GM21390 (cell line): ENCODE measurements around the gene NFATC2.

Experiments used
- ATAC-seq: cut with Tn5 transposase; IDR thresholded peaks from one replicate; pipeline ENCODE4 v1.9.1; 2021; ENCODE audit not compliant: unreplicated experiment

Gene NFATC2

DNA sequence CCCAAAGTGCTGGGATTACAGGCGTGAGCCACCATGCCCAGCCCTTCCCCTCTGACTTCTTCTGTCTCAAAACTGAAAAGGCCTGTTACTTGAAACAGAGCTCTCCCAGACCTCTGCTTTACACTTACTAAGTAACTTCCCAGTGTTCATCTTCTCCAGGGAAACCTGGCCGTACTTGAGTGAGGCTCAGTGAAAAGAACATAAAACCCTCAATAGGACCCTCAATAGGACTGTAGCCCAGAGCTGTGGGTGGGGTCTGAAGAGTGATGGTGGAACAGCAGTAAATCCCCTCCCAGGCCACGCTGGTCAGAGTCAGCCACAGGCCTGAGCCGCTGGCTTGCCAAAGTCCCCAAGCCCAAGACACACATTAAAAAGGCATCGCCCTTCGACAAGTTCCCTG lies 145.4 kb downstream of the NFATC2 start:
- no peak for ATAC-seq

DNA sequence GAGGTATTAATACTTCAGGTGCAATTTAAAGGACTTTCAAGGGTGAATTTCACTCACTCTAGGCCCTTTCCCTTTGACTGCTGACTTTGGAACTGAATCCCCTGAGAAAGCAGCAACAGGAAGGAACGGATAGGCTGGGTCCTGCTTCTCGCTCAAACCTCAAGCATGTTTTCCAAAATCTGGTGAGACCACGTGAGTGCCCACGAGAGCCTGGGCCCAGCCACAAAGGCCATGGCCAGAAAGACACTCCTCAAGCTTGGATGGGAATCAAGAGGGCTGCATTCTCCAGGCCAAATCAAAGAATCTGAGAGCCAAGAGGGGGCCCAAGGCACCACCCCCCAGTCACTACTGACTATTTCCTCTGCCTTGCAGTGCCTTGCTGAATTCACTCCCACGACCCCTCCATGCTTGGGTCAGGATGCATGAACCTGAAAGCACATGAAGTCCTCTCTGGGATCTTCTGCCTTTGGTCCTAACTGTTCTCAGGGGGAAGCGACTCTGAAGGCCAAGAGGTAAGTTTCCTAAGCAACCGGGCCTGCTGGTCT lies 146.1 kb downstream of the NFATC2 start:
- ATAC-seq = no peak

DNA sequence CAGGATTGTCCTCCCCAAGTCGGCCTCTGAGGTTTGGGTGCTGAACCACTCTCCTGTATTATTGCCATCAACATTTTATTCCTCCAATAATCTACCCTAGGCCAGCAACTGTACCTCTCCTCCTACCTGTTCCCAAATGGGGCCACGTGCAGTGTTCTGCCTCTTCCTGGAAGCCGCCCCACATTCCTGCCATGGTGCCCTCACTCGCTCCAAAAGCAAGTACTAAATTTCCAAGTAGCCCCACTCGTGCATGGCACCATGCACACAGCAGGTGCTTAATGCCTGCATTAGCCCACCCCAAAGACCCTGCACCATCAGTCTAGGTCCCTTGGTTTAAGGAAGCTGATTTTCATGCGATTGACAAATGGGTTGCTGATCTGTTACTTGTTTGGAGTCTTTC lies 147.8 kb downstream of the NFATC2 start:
- no peak for ATAC-seq

DNA sequence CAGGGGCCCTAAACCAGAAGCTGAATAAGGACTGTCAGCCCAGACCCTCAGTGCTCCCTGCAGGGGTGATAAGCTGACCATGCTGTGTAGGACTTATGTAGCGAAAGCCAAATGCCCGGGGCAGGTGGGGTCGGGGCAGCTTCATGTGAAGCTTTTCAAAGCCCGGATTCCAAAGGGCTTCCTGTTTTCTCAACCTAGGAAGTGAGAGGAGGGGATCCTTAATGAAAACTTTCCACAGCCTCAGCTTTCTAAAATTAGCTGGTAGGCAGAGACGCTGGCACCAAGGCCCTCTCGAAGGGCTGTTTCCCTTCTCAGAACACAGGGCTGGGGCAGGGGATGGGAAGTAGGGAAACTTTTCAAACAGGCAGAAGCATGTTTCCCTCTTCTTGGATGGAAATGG lies 148.9 kb downstream of the NFATC2 start:
- no peak for ATAC-seq

DNA sequence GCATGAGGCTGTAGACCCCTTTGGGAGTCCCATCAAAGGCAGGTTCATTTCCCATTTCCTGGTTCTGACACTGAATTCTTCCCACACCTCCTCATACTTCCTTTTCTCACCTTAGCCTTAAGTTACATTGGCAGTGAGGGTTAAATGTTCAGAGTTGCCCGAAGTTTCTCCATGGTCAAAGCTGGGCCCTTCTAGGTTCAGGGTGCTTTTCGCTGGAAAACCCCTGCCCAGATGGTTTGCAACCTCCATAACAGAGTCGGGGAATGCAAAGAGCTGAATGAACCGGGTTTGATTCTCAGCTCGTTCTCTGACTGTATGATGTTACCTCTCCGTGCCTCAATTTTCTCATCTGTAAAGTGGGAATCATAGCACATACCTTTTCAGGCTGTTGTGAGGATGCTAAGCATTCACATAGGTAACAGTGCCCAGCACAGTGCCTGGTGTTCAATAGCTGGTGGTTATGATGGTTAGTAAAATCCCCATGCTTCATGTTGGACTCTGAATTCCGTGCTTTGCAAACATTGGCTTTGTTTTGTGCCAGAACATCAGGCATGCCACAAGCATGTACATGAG lies 149.8 kb downstream of the NFATC2 start:
- no peak for ATAC-seq

DNA sequence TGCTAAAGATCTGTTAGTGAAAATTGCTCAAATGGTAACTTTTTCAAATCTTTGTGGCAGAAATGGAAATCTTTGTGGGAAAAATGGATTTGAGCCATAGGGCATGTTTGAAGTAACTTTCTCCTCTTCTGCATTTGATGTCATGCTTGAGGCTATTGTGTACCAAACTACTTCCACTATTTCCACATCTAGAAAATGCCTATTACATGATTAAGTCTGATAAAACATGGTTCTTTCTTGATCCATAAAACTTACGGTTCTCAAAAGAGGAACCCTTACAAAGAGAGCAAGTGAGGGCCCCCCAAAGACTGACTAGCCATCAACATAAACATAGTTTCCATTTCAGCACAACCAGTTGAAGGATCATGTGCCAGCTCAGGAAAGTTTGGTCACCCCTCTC lies 150.6 kb downstream of the NFATC2 start:
- ATAC-seq = no peak

DNA sequence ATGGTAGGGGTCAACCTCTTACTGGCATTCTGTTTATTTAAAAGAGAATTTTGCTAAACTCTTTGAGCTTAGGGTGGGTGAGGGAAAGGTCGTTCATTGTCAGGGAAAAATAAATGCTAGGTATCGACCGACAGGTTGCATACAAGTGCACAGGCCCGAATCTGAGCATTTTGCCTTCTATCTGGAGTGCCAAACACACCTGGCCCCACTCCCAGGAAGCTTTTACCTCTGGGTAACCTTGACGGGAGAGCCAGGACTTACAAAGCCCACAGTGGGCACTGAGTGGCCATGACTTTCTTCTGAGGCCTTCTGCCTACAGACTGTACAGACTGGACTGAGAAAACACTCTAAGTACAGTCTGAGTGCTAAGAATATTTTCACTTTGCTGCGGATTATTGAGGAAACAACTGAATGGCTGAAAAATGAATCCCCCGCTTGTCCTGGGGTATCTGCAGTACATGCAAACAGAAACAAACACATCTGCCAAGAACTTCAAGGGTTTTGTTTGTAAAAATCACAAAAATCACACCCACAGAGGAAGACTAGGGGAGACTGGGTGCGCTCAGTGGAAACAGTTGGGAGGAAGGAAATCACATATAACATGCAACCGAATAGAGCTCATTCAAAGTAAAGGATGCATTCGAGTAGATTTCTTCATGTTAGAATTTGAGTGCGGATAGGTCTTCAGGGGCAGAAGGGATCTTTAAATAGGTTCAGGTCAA lies 152.8 kb downstream of the NFATC2 start:
- no peak for ATAC-seq

DNA sequence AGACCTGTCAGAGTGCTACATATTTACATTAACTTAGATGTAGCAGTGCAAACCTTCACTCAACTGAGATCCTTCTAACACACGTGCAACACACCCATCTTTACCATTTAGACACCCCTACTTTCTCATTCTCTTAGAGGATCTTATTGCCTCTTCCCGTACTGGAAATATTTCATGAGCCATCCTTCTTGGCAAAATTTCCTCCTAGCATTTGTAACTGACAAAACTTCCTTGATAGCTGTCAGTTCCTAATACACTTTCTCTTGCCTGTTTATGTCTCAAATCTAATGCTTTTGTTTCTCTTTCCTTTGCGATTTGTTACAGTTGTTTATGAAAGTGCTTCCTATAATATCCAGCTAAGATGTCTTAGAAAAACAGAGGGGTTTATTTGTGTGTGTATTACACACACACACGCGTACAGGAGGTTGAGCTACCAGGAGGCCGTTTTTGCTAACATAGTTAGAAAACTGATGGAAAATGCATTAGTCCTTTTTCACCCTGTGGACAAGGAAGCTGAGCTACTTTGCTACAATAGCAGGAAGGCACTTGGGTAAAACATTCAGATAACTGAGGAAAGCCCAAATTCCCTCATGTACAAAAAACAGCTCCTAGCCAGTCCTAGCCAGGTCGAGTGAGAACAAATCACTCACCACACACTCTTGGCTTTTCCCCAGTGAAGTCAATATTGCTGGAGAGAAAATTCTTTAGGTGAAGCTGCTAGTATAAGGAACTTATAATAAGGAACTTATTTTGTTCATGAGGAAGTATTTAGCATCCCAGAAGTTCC lies 153.6 kb downstream of the NFATC2 start:
- no peak for ATAC-seq

DNA sequence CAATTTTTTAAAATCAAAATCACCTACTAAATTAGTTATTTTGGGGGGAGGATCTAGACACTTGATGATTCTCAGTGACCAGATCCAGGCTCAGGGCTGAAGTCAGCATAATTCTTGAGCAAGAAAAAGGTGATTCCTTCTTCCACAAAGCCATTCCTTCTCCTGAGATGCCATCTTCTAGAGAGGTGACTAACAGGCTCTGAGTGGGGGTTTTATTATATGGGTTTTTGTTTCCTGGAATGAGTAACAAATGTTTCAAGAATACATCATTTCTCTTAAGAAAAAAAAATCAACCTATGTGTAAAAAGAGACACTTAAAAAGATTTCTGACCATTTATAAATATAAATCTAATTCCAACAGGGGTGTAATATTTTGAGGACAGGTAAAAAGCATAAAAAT lies 154.3 kb downstream of the NFATC2 start:
- ATAC-seq = no peak

DNA sequence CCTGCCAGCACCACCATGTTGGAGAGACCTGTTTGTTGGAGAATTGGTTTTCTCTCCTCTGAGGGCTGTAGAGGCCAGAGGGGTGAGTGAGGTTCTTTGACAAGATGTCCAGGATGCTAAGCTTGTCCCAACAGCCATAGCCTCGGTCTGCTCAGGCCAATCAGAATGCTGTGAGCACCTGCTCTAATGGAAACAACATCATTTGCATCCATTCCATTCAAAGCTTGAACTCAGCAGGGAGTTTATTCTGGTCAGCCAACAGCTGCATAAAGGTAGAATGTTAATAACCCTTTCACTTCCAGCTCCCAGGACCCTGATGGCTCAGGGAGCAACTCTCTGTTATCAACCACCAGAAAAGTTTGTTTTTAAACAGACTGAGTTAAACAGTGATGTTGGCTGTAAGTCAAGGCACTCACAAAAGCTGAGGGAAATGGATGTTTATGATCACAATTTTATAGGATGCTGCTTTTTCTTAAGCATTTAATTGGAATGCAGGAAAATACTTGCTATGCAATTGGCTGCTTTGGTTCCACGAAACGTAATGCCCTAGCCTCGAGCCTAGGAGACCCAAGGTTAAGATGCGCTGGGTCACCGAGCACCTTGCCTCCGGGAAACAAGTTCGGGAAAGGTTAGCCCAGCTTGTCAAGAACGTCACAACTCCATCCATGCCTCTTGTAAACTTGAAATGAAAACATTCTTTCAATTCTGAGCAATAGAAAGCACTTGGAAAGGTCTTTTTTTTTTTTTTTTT lies 155.2 kb downstream of the NFATC2 start:
- ATAC-seq = no peak

DNA sequence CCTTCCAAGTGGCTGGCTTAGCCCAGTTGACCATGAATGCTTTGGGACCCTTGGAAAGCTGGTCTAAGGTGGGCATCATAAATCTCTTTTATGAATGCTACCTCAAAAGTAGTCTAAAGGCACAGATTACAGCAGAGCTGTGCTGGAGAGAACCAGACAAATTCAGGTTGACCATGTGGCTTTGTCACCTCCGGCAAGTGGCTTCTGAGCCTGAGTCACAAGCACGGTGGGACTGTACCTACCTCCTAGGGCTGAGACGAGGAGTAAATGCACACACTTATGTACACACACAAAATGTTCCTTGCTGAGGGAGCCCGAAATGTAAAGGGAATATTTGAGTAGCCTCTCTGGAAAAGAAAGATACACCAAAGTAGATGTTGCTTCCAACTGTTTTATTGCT lies 155.9 kb downstream of the NFATC2 start:
- no peak for ATAC-seq

DNA sequence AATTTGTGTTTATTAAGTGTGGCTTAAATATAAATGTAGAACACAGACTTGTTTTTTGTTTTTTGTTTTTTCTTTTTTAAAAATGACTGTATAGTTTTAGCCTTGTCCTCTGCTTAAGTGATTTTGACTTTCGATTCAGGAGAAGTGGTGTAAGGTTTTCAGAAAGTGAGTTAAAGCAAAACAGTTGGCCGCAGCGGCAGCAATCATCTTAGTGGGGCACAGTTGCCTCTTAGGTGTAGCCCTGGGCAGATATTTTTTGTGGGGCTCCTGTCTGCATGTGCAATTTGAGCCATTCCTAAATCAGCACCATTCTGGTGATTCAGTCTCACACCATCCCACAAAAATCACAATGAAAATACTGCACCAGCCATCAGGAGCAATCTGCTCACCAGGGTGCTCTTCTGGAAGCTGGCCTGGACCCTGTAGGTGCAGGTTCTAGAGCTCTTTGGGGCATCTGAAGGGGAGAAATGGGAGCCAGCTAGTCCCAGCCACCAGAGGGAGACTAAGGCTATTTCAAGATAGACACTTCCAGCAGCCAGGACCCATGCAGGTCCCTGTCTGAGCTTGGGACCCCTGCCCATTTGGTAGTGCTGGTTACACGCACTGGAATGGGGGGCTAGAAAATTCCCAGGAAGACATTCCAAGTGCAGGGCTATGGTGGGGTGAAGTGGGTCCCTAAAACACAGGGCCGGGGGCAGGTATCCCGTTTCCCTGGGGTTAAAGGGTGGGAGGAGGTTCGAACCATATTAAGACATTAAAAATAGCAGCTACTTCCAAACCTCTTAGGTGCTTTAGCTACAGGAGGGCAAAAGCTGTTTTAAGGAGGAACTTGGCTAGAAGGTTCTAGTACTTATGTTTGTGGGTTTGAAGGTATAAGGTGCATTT lies 156.6 kb downstream of the NFATC2 start:
- no peak for ATAC-seq

DNA sequence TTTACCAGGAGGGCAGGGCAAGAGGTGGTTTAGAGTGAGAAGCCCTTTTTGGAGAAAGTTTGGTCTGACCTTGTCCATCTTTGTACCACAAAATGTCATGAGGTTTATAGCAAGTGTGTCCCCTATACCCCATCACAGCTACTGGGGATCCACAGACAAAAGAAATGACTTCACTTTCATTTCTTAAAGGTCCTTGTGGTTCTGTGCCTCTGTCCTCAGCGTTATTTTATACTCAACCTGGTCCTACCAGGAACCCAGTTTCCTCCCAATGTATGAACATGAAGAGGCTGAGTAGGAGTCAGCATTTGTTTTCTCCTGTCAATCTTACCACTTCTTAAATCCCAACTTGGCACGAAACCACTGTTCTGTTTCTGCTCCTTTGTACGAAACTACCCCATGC lies 157.6 kb downstream of the NFATC2 start:
- ATAC-seq = no peak

DNA sequence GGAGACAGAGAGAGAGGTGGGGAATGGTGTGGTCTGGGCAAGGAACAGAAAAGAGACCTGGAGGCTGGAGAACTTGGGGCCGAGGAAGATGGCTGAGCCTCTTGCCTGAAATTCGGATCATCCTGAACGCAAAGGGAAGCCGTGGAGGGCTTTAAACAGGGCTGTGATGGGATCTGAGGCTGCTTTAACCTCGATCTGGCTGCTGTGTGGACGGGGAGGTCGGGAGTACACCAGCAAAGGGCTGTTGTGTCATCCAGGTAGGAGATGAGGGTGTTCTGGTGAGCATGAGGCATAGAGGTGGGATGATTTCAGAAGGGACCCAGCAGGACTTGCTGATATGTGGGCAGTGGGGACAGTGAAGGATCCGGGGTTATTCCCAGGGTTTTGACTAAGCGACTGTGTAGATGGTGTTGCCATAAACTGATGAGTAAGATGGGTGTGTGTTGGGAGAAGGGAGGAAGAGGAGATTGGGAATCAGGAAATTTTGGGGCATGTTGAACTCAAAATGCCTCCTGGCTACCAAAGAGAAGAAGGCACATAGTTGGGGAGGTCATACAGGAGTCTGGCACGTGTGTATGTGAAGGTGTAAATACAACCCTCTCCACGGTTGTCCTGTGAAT lies 158.5 kb downstream of the NFATC2 start:
- ATAC-seq = no peak

DNA sequence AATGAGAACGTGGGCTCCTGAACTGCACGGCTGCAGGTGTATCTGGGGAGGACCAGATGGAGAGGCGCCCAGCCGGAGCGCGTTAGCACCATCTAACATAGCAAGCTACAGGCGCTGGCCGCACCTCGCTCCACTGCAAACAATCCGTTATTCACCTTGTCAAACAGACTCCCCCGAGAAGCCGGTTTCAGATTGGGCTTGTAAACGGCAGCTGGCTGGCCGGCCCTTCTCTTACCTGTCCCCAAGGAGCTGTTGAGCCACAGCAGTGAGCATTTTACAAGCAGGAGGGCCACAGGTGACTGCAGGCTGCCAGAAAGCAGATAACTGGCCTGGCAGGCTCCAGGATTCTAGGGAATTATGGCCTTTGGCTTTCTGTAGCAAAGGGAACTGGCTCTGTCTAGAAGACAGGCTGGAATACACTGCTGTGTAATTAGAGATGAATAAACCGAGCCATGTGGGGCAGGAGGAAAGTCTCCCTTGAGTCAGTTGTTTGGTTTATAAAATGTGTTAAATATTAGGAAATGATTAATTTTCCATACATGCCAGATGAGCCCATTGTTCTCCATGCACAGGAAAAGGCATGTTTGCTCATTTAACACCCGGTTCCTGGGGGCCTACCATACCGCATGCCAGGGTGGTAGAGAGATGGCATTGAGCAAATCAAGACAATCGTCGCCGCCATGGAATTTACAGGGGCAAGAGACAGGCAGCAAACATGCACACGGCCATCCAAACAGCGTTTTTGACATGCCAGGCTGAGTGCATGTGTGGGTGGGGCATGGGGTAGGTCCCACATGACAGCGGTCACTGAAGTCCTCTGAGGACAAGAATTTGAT lies 159.3 kb downstream of the NFATC2 start:
- ATAC-seq = no peak

DNA sequence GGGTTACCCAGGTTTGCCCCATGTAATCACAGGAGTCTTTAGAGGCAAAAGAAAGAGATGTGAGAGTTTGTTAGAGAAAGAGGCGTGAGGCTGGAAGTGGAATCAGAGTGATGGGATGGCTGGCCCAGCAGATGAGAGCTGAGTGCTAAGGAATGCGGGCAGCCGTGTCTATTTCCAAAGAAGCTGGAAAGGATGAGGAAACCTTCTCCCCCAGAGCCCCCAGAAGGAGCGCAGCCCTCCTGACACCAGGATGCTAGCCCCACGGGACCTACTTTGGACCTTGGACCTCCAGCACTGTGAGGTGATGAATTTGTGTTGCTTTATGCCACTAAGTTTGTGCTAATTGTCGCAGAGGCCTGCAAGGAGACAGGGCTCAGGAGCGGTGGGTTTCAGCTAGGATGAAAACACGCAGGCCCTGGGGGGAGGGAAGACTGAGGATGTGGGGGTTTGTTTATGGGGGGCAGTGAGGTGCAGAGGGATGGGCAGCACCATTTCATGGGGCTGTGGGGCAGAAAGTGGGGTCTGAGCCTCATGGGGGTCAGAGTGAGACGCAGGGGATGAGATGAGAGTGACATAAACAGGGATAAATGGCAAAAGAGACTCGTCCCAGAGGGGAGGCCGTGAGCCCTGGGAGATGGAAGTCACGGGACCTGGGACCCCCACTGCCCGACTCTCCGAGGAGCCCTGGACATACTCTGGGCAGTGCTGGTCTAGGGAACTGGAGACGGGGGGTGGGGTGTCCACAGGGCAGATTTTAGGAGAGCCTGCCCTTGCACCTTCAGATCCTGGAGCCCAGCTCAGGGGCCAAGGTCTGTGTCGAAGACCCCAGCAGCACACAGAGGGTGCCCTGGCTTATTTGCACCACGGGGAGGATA lies 160.2 kb downstream of the NFATC2 start:
- no peak for ATAC-seq

DNA sequence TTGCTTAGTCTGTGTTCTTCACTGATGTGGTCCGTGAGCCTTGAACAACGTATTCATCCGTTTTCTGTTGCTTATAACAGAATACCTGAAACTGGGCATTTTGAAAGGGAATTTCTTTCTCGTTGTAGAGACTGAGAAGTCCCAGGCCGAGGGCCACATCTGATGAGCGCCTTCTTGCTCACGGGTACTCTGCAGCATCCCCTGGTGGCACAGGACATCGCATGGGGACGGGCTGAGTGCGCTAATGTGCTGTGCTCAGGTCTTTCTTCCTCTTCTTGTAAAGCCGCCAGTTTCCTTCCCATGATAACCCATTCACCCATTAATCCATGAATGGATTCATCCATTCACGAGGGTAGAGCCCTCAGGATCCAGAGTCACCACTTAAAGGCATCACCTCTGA lies 161.0 kb downstream of the NFATC2 start:
- no peak for ATAC-seq
